ENCODE data around the gene PRPF6. TPM values are rescaled to one million over a fixed set of nuclear protein-coding genes. Genes with fewer than 3 reads are reported as not detected.
A peak's percentile ranks its signal among the peaks of the same experiment; 100 is the strongest.

PRPF6 gene
- total and polyA plus RNA-seq, 2 of the 13 experiments (the other 11 are each of a cell fraction or from before 2014, with no cell fraction given) = 63.7 to 101 TPM

DNA sequence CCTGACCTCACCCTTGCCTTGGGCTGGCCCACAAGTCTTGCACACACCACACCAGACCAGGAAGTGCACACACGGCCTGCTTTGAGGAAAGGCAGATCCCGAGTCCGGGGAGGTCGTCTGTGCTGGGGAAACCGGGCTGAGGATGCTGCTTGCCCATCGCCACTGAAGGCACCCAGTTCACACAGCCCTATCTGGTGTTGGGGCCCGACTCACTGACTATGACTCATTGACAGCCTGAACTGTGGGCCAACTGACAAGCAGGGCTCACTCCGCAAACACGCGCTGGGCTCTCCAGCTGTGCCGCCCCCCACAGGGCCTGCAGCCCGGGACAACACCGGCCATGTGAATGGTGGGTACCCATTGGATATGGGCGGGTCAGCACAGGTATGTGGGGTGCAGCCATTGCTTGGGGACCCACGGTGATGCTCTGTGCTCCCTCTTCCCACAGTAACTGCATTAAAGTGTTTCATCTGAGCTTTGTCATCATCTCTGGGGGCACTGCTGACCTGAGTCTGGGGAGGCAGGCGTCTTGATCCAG lies 3.1 kb upstream of the PRPF6 start (continued):
- TF ChIP-seq, protein P1, sequence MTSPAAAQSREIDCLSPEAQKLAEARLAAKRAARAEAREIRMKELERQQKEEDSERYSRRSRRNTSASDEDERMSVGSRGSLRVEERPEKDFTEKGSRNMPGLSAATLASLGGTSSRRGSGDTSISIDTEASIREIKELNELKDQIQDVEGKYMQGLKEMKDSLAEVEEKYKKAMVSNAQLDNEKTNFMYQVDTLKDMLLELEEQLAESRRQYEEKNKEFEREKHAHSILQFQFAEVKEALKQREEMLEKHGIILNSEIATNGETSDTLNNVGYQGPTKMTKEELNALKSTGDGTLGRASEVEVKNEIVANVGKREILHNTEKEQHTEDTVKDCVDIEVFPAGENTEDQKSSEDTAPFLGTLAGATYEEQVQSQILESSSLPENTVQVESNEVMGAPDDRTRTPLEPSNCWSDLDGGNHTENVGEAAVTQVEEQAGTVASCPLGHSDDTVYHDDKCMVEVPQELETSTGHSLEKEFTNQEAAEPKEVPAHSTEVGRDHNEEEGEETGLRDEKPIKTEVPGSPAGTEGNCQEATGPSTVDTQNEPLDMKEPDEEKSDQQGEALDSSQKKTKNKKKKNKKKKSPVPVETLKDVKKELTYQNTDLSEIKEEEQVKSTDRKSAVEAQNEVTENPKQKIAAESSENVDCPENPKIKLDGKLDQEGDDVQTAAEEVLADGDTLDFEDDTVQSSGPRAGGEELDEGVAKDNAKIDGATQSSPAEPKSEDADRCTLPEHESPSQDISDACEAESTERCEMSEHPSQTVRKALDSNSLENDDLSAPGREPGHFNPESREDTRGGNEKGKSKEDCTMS (CRISPR knock-in tag; conservative IDR thresholded peaks at IDR 0.05) = no peak
- TF ChIP-seq ZNF343 (CRISPR knock-in tag; IDR thresholded peaks at IDR 0.05) (0 out of 2 replicates have a peak, but pooled peaks have one; percentile 58), ZIK1 (CRISPR knock-in tag; IDR thresholded peaks at IDR 0.05; ENCODE audit: borderline replicate concordance, low read depth) (peak; percentile 77; the same call in 1 of the 2 replicates), JUN (CRISPR knock-in tag; IDR thresholded peaks at IDR 0.05) (peak; percentile 93), GABPB1 (CRISPR knock-in tag; IDR thresholded peaks at IDR 0.05) (peak; percentile 77), RARA (CRISPR knock-in tag; IDR thresholded peaks at IDR 0.05) (peak; percentile 33; the same call in 1 of the 2 replicates), ZMYM3 (CRISPR knock-in tag; IDR thresholded peaks at IDR 0.05) (0 out of 2 replicates have a peak, but pooled peaks have one; percentile 53), ELF3 (CRISPR knock-in tag; IDR thresholded peaks at IDR 0.05) (peak; percentile 64), NRL (CRISPR knock-in tag; IDR thresholded peaks at IDR 0.05; ENCODE audit: borderline replicate concordance) (peak; percentile 83; the same call in 1 of the 2 replicates), ZNF792 (CRISPR knock-in tag; IDR thresholded peaks at IDR 0.05) (peak; percentile 40; the same call in 1 of the 2 replicates), ZNF101 (CRISPR knock-in tag; IDR thresholded peaks at IDR 0.05; ENCODE audit: borderline replicate concordance, low read depth) (0 out of 2 replicates have a peak, but pooled peaks have one; percentile 21), SOX5 (CRISPR knock-in tag; IDR thresholded peaks at IDR 0.05; ENCODE audit: borderline replicate concordance) (peak; percentile 40; the same call in 1 of the 2 replicates), TFE3 (CRISPR knock-in tag; IDR thresholded peaks at IDR 0.05) (peak; percentile 64; the same call in 1 of the 2 replicates), MEIS2 (CRISPR knock-in tag; IDR thresholded peaks at IDR 0.05) (peak; percentile 91), ZNF33A (CRISPR knock-in tag; IDR thresholded peaks at IDR 0.05; ENCODE audit: borderline replicate concordance) (no peak), KLF9 (CRISPR knock-in tag; IDR thresholded peaks at IDR 0.05; ENCODE audit: low read depth) (no peak)
- TF ChIP-seq, protein P2, sequence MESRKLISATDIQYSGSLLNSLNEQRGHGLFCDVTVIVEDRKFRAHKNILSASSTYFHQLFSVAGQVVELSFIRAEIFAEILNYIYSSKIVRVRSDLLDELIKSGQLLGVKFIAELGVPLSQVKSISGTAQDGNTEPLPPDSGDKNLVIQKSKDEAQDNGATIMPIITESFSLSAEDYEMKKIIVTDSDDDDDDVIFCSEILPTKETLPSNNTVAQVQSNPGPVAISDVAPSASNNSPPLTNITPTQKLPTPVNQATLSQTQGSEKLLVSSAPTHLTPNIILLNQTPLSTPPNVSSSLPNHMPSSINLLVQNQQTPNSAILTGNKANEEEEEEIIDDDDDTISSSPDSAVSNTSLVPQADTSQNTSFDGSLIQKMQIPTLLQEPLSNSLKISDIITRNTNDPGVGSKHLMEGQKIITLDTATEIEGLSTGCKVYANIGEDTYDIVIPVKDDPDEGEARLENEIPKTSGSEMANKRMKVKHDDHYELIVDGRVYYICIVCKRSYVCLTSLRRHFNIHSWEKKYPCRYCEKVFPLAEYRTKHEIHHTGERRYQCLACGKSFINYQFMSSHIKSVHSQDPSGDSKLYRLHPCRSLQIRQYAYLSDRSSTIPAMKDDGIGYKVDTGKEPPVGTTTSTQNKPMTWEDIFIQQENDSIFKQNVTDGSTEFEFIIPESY (CRISPR knock-in tag; IDR thresholded peaks at IDR 0.05) = peak; percentile 82
- TF ChIP-seq, protein P3, sequence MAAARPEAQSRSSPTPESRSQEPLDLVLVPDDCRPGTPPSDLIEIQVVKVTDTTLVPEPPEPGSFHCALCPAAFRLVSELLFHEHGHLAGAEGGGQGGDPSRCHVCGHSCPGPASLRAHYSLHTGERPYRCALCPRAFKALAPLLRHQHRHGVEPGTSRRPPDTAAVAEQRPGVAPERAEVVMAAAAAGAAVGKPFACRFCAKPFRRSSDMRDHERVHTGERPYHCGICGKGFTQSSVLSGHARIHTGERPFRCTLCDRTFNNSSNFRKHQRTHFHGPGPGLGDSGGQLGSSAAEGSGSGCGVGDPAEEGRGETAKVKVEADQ (CRISPR knock-in tag; IDR thresholded peaks at IDR 0.05; ENCODE audit: borderline replicate concordance) = peak; percentile 39; the same call in 1 of the 2 replicates
- TF ChIP-seq, protein P4, sequence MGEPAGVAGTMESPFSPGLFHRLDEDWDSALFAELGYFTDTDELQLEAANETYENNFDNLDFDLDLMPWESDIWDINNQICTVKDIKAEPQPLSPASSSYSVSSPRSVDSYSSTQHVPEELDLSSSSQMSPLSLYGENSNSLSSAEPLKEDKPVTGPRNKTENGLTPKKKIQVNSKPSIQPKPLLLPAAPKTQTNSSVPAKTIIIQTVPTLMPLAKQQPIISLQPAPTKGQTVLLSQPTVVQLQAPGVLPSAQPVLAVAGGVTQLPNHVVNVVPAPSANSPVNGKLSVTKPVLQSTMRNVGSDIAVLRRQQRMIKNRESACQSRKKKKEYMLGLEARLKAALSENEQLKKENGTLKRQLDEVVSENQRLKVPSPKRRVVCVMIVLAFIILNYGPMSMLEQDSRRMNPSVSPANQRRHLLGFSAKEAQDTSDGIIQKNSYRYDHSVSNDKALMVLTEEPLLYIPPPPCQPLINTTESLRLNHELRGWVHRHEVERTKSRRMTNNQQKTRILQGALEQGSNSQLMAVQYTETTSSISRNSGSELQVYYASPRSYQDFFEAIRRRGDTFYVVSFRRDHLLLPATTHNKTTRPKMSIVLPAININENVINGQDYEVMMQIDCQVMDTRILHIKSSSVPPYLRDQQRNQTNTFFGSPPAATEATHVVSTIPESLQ (CRISPR knock-in tag; conservative IDR thresholded peaks at IDR 0.05) = no peak

Data from HepG2 (cell line).